OCI-LY1 (cell line): ENCODE data around the gene LCP2.

Source experiments
- H2AFZ ChIP-seq: fragments of 200-600 bp; sonication (generic), shearing (Covaris generic); 2 replicates; pipeline ENCODE4 v1.6.0; 2014; ENCODE audit warnings: antibody characterized with exemption, mild to moderate bottlenecking, low read length
- H3F3A ChIP-seq: fragments of 200-600 bp; sonication (generic), shearing (Covaris generic); 2 replicates; pipeline ENCODE4 v1.6.0; 2014; ENCODE audit warnings: mild to moderate bottlenecking, antibody characterized with exemption, low read length, moderate library complexity; ENCODE audit not compliant: insufficient read depth
- H3K27ac ChIP-seq: fragments of 200-600 bp; sonication (generic); 2 replicates; pipeline ENCODE4 v1.5.1; 2014; ENCODE audit warnings: low read length, mixed run types, mild to moderate bottlenecking, low read depth; ENCODE audit not compliant: poor library complexity, severe bottlenecking
- H3K27me3 ChIP-seq: fragments of 200-600 bp; sonication (generic); 2 replicates; pipeline ENCODE4 v1.6.0; 2014; ENCODE audit warnings: antibody characterized with exemption, mild to moderate bottlenecking, low read length, moderate library complexity; ENCODE audit not compliant: insufficient read depth
- H3K36me3 ChIP-seq: fragments of 200-600 bp; sonication (generic); 2 replicates; pipeline ENCODE4 v1.6.1; 2014; ENCODE audit warnings: mild to moderate bottlenecking, antibody characterized with exemption, low read length, moderate library complexity, mixed read lengths; ENCODE audit not compliant: insufficient read depth
- H3K4me1 ChIP-seq: fragments of 200-600 bp; sonication (generic); 2 replicates; pipeline ENCODE4 v1.5.1; 2014; ENCODE audit warnings: mild to moderate bottlenecking, low read length, moderate library complexity; ENCODE audit not compliant: insufficient read depth, severe bottlenecking
- H3K4me2 ChIP-seq: fragments of 200-600 bp; sonication (generic), shearing (Covaris generic); 2 replicates; pipeline ENCODE4 v1.6.1; 2014; ENCODE audit warnings: low read length
- H3K4me3 ChIP-seq: fragments of 200-600 bp; sonication (generic); 2 replicates; pipeline ENCODE4 v1.5.1; 2014; ENCODE audit warnings: low read length, low read depth, mild to moderate bottlenecking, mixed read lengths; ENCODE audit not compliant: poor library complexity, severe bottlenecking
- H3K79me2 ChIP-seq: fragments of 200-600 bp; shearing (Covaris generic); 2 replicates; pipeline ENCODE4 v1.6.1; 2016; ENCODE audit warnings: mixed run types, low read length, mixed read lengths; ENCODE audit not compliant: insufficient read depth
- H3K9ac ChIP-seq: fragments of 200-600 bp; sonication (generic), shearing (Covaris generic); 2 replicates; pipeline ENCODE4 v1.6.1; 2014; ENCODE audit warnings: mild to moderate bottlenecking, low read length, mixed read lengths
- H3K9me2 ChIP-seq: fragments of 200-600 bp; sonication (generic), shearing (Covaris generic); 2 replicates; pipeline ENCODE4 v1.6.1; 2014; ENCODE audit warnings: low read depth, mild to moderate bottlenecking, low read length, mixed read lengths
- H3K9me3 ChIP-seq: fragments of 200-600 bp; shearing (Covaris generic); 2 replicates; pipeline ENCODE4 v1.6.1; 2014; ENCODE audit warnings: low read length, mixed read lengths
- H4K20me1 ChIP-seq: fragments of 200-600 bp; sonication (generic), shearing (Covaris generic); 2 replicates; pipeline ENCODE4 v1.6.0; 2016; ENCODE audit warnings: mild to moderate bottlenecking, low read length; ENCODE audit not compliant: insufficient read depth
- CTCF ChIP-seq: fragments of 200-600 bp; sonication (generic), shearing (Covaris generic); IDR thresholded peaks from 2 replicates; pipeline ENCODE4 v1.5.1; 2017; ENCODE audit warnings: mild to moderate bottlenecking, antibody characterized with exemption, low read length, moderate library complexity, mixed read lengths
- EZH2 ChIP-seq: fragments of 200-600 bp; sonication (generic), shearing (Covaris generic); IDR thresholded peaks from 2 replicates; pipeline ENCODE4 v1.8.0; 2017; ENCODE audit warnings: borderline replicate concordance, mixed run types, mild to moderate bottlenecking, antibody characterized with exemption, low read length, moderate library complexity, mixed read lengths

The LCP2 gene

GRCh38 chr5:170211575-170212334 is 85.8 kb downstream of the LCP2 start:
- Histone ChIP-seq H3K9me2 (no peaks in the 10 kb centered on the region), H3K27me3 (no peaks in the 10 kb centered on the region), H3K79me2 (no peaks in the 10 kb centered on the region), H3K9me3 (no peaks in the 10 kb centered on the region), H4K20me1 (no peaks in the 10 kb centered on the region), H3K4me1 (no peaks in the 10 kb centered on the region), H3K27ac (no peak overlapping the region), H3F3A (no peaks in the 10 kb centered on the region), H3K36me3 (no peaks in the 10 kb centered on the region), H3K4me3 (no peak overlapping the region), H3K4me2 (no peak overlapping the region), H3K9ac (no peak overlapping the region), H2AFZ (no peak overlapping the region)
- no peak for TF ChIP-seq CTCF
- no peak for TF ChIP-seq EZH2

GRCh38 chr5:170206958-170207357 is 90.6 kb downstream of the LCP2 start:
- Histone ChIP-seq H3F3A (no peaks in the 10 kb centered on the region), H3K4me3 (no peak overlapping the region), H3K9me3 (no peaks in the 10 kb centered on the region), H3K27me3 (no peaks in the 10 kb centered on the region; the same call in 1 of the 2 replicates), H3K4me1 (no peaks in the 10 kb centered on the region), H4K20me1 (no peaks in the 10 kb centered on the region), H3K79me2 (no peaks in the 10 kb centered on the region), H3K4me2 (no peak overlapping the region), H2AFZ (no peak overlapping the region), H3K36me3 (no peaks in the 10 kb centered on the region), H3K9ac (no peak overlapping the region), H3K9me2 (no peaks in the 10 kb centered on the region), H3K27ac (no peak overlapping the region)
- TF ChIP-seq CTCF = no peak
- TF ChIP-seq EZH2 = no peak

GRCh38 chr5:170206216-170206615 is 91.4 kb downstream of the LCP2 start:
- TF ChIP-seq CTCF (no peak), EZH2 (no peak)
- no peaks in the 10 kb centered on the region for H4K20me1 ChIP-seq
- H3K9ac ChIP-seq = no peak overlapping the region
- no peaks in the 10 kb centered on the region; the same call in 1 of the 2 replicates for H3K27me3 ChIP-seq
- no peaks in the 10 kb centered on the region for H3F3A ChIP-seq
- H3K79me2 ChIP-seq = no peaks in the 10 kb centered on the region
- no peak overlapping the region for H3K4me2 ChIP-seq
- H3K9me3 ChIP-seq = no peaks in the 10 kb centered on the region
- H3K4me3 ChIP-seq = no peak overlapping the region
- no peak overlapping the region for H2AFZ ChIP-seq
- no peak overlapping the region for H3K27ac ChIP-seq
- no peaks in the 10 kb centered on the region for H3K36me3 ChIP-seq
- no peaks in the 10 kb centered on the region for H3K9me2 ChIP-seq
- no peaks in the 10 kb centered on the region for H3K4me1 ChIP-seq
